BJ (cell line): ENCODE measurements around the gene PDCD5. TPM values are rescaled to one million over a fixed set of nuclear protein-coding genes. Genes with fewer than 3 reads are reported as not detected.
"Not testable (repeated sequence)": the region's sequence is repeated elsewhere in the genome, so short reads cannot be mapped to it uniquely, and the experiment has no call there.

ENCODE experiments used
- CTCF ChIA-PET: fragments of 350-600 bp; formaldehyde crosslinking; extraction: SDS; loops from one replicate; lab custom pipeline; 2021; ENCODE audit warnings: antibody characterized with exemption, inconsistent platforms; lab: Yijun Ruan, JAX
- POLR2A ChIA-PET: fragments of 300-600 bp; sonication (Branson Sonifier 250); formaldehyde crosslinking; extraction: SDS; loops from one replicate; lab custom pipeline; 2021; ENCODE audit warnings: antibody characterized with exemption; lab: Charles Lee
- DNase-seq: peaks from one replicate; pipeline ENCODE4 v3.0.0-alpha.2; 2011; ENCODE audit warnings: low read depth
- H3K27me3 ChIP-seq: 2 replicates; pipeline ENCODE4 v1.6.0; 2011; ENCODE audit warnings: low read length; ENCODE audit not compliant: control insufficient read depth, insufficient read depth
- H3K36me3 ChIP-seq: 2 replicates; pipeline ENCODE4 v1.5.1; 2011; ENCODE audit warnings: low read length; ENCODE audit not compliant: control insufficient read depth, insufficient read depth
- H3K4me3 ChIP-seq: 2 replicates; pipeline ENCODE4 v1.5.1; 2011; ENCODE audit warnings: low read depth, mild to moderate bottlenecking, control low read depth, low read length
- polyA plus RNA-seq: library from polyadenylated mRNA; depleted of rRNA; stranded (reverse); fragments of >200 nt; gene quantifications from 2 replicates; pipeline ENCODE4 v1.2.3, GENCODE V29; 2011
- TF ChIP-seq, protein P1 (sequence below): IDR thresholded peaks from 2 replicates; pipeline ENCODE4 v1.5.1; 2011; ENCODE audit warnings: low read depth, mild to moderate bottlenecking, control low read depth, inconsistent platforms, low read length, moderate library complexity; ENCODE audit not compliant: insufficient read depth

The PDCD5 gene
- polyA plus RNA-seq, 1 experiment, result 66.9 TPM

DNA sequence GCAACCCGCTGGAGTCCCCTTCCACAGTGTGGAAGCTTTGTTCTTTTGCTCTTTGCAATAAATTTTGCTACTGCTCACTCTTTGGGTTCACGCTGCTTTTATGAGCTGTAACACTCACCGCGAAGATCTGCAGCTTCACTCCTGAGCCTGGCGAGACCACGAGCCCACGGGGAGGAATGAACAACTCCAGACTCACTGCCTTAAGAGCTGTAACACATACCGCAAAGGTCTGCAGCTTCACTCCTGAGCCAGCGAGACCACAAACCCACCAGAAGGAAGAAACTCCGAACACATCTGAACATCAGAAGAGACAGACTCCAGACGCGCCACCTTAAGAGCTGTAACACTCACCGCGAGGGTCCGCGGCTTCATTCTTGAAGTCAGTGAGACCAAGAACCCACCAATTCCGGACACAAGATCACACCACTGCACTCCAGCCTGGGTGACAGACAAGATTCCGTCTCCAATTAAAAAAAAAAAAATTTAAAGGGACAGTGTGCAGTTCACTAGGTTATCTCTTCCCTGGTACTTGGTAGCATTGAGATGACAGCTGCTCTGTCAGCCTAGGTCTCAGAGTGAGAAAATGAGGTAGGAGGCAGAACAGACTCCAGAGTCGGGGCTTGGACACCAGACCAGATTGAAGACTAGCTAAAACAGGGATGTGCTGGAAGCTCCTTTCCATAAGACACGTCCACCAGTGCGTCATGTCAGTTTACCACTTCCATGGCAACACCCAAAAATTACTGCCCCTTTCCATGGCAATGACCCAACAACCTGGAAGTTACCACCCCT is 8.1 kb upstream of the PDCD5 start:
- H3K36me3 ChIP-seq, DNase-seq, POLR2A ChIA-PET, H3K27me3 ChIP-seq, H3K4me3 ChIP-seq: not testable (repeated sequence)
- CTCF ChIA-PET, result interaction anchor here (0.6 to 4.4 kb wide), 7 partner anchors 54 to 285 kb away, joined by 3 to 43 read pairs (median 4); no protein-coding TSS in a partner anchor

DNA sequence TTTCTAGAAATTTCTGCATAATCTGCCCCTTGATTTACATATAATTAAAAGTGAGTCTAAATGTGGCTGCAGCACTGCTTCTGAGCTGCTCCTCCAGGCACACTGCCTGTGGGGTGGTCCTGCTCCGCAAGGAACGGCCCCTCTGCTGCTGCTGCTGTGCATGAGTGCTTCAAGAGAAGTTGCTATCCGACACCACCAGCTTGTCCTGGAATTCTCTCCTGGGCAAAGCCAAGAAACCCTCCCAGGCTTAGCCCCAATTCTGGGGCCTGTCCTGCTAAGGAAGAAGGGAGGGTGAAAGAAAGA is 7.5 kb upstream of the PDCD5 start:
- ChIA-PET CTCF (interaction anchor here (0.6 to 4.4 kb wide), 5 partner anchors 55 to 286 kb away, joined by 3 to 43 read pairs (median 4); no protein-coding TSS in a partner anchor), POLR2A (no interaction called here)
- DNase-seq, result no peak
- Histone ChIP-seq H3K36me3 (no peaks in the 10 kb centered on the region), H3K4me3 (no peak overlapping the region), H3K27me3 (peaks cover 2% of the 10 kb centered on the region; the same call in 1 of the 2 replicates)
- TF ChIP-seq, protein P1, sequence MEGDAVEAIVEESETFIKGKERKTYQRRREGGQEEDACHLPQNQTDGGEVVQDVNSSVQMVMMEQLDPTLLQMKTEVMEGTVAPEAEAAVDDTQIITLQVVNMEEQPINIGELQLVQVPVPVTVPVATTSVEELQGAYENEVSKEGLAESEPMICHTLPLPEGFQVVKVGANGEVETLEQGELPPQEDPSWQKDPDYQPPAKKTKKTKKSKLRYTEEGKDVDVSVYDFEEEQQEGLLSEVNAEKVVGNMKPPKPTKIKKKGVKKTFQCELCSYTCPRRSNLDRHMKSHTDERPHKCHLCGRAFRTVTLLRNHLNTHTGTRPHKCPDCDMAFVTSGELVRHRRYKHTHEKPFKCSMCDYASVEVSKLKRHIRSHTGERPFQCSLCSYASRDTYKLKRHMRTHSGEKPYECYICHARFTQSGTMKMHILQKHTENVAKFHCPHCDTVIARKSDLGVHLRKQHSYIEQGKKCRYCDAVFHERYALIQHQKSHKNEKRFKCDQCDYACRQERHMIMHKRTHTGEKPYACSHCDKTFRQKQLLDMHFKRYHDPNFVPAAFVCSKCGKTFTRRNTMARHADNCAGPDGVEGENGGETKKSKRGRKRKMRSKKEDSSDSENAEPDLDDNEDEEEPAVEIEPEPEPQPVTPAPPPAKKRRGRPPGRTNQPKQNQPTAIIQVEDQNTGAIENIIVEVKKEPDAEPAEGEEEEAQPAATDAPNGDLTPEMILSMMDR, result no peak

DNA sequence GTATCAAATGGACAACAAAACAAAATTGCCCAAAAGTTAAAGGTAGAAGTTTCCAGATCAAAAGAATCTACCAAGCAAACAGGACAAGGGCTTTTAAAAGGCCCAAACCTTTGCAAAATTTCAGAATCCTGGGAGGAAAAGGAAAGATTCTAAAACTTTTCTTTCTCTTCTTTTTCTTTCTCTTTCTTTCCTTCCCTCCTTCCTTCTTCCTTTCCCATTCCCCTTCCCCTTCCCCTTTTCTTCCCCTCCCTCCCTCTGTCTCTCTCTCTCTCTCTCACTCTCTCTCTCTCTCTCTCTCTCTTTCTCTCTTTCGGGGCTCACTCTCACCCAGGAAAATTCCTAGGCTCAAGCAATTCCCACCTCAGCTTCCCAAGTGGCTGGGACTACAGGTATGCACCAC is 4.2 kb upstream of the PDCD5 start:
- Histone ChIP-seq H3K27me3 (peaks cover 2% of the 10 kb centered on the region; the same call in 1 of the 2 replicates), H3K4me3 (no peak overlapping the region), H3K36me3 (no peaks in the 10 kb centered on the region)
- CTCF ChIA-PET, result no interaction called here
- TF ChIP-seq, protein P1, result no peak
- DNase-seq, result no peak
- POLR2A ChIA-PET, result no interaction called here

DNA sequence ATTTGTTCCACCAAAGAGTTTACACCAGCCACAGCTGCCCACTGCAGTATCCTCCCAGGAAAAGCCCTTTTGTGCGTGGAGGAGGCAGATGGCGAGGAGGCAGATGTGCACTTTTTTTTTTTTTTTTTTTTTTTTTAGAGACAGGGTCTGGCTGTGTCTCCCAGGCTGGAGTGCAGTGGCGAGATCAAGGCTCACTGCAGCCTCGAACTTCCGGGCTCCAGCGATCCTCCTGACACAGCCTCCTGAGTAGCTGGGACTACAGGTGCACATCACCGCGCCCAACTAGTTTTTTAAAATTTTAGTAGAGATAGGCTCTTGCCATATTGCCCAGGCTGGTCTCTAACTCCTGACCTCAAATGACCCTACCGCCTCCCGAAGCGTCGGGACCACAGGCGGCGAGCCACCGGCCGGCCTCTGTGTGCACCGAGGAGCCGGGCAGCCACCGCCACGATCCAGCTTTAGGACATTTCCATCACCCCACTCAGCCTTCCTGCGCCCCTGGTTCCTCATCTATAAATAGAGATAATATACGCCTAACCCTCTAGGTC is 563 bp upstream of the PDCD5 start:
- Histone ChIP-seq H3K4me3 (peak overlapping the region; percentile 62), H3K36me3 (peaks cover 1% of the 10 kb centered on the region), H3K27me3 (peaks cover 2% of the 10 kb centered on the region; the same call in 1 of the 2 replicates)
- no peak for DNase-seq
- ChIA-PET POLR2A (no interaction called here), CTCF (interaction anchor here (0.8 to 1.9 kb wide), 3 partner anchors 11 to 240 kb away, joined by 3 to 7 read pairs (median 4); no protein-coding TSS in a partner anchor)
- TF ChIP-seq, protein P1, result no peak

DNA sequence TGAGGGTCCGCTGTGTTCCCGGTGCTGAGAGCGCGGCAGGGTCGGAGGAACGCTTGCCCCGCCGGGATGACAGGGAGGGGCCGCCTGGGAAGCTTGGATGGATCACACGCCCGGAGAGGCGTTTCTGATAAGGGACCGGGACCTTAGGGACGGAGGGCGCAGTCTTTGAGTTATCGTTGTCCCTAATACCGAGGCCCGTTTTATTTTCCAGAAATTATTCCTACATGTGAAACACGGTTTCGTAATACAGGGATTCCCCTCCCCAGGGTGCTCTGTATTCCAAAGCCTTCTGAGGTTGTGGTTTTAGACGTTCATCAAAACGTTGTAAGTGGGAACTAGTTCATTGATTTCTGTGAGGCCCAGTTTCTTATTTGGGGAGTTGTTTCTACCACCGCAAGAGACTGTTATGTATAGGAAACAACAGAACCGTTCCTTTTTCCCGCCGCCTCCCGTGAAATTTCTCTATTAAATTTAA is 752 bp downstream of the PDCD5 start:
- ChIA-PET POLR2A (no interaction called here), CTCF (interaction anchor here (1.8 to 1.9 kb wide), 2 partner anchors 18 to 242 kb away, joined by 4 to 7 read pairs; no protein-coding TSS in a partner anchor)
- DNase-seq, result no peak
- no peaks in the 10 kb centered on the region for H3K27me3 ChIP-seq
- H3K4me3 ChIP-seq, result peak overlapping the region; percentile 94
- TF ChIP-seq, protein P1, result no peak
- peaks cover 3% of the 10 kb centered on the region for H3K36me3 ChIP-seq

DNA sequence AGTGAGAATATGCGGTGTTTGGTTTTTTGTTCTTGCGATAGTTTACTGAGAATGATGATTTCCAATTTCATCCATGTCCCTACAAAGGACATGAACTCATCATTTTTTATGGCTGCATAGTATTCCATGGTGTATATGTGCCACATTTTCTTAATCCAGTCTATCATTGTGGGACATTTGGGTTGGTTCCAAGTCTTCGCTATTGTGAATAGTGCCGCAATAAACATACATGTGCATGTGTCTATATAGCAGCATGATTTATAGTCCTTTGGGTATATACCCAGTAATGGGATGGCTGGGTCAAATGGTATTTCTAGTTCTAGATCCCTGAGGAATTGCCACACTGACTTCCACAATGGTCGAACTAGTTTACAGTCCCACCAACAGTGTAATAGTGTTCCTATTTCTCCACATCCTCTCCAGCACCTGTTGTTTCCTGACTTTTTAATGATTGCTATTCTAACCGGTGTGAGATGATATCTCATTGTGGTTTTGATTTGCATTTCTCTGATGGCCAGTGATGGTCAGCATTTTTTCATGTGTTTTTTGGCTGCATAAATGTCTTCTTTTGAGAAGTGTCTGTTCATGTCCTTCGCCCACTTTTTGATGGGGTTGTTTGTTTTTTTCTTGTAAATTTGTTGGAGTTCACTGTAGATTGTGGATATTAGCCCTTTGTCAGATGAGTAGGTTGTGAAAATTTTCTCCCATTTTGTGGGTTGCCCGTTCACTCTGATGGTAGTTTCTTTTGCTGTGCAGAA is 6.9 kb downstream of the PDCD5 start:
- H3K27me3 ChIP-seq, H3K36me3 ChIP-seq, CTCF ChIA-PET, H3K4me3 ChIP-seq, POLR2A ChIA-PET, DNase-seq: not testable (repeated sequence)
